GM19025 (cell line): ENCODE measurements around the gene SLC25A20.

ENCODE experiments used
- ATAC-seq: cut with Tn5 transposase; IDR thresholded peaks from one replicate; pipeline ENCODE4 v1.9.1; 2021; ENCODE audit warnings: mild to moderate bottlenecking, low read depth, moderate library complexity; ENCODE audit not compliant: unreplicated experiment

Gene SLC25A20

DNA sequence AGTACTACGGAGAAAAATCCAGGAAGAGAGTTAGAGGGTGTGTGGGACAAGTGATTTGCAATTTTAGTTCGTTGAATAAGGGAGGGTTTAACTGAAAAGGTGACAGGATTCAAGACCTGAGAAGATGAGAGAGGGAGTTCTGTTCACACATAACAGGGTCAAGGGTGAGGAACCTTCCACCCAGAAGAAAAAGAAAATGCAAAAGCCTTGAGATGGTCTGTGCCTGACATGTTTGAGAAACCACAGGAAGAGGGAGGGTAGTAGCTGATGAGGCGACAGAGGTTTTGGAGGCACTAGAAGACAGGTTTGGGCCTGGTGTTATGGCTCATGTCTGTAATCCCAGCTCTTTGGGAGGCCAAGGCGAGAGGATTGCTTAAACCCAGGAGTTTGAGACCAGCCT is 591 bp upstream of the SLC25A20 start:
- no peak for ATAC-seq

DNA sequence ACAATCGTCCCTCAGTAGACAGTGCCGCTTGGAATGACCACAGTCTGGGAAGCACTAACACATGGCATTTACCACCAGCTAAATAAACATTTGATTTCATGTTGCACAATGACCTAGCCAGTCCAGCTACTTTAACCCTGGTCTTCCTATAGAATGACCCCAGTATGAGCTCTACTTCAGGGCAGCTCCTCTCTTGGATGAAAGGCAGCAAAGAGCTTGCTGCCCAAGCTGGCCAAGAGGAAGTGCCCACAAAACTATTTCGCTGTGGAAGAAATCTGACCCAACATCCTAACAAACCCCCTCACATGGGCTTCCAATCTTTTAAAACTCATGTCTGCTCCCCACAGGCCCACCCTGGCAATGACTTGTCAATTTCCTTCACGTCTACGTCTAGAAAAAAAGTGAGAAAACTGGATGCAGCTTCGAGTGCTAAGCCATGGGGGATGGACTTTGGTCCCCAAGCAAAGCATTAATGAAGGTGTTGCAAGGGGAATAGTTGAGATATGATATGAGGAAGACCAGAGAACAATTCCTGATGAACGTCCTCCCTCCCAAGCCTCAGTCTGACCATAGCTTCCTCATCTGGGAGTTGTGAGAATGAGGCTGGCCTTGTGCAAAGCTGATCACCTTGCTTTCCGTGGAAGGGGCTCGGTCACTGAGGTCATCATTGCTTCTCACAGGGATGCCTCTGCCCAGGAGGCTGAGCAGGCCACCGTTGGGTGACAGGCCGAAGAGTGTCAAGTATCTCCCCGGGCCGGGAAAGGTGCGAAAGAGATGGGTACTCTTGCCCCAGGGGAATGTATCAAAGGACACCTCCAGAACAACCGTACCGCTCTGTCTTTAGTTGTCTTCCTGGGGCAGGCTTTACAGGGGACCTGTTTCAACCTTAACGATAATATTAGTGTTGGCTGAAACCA is 964 bp downstream of the SLC25A20 start:
- no peak for ATAC-seq

DNA sequence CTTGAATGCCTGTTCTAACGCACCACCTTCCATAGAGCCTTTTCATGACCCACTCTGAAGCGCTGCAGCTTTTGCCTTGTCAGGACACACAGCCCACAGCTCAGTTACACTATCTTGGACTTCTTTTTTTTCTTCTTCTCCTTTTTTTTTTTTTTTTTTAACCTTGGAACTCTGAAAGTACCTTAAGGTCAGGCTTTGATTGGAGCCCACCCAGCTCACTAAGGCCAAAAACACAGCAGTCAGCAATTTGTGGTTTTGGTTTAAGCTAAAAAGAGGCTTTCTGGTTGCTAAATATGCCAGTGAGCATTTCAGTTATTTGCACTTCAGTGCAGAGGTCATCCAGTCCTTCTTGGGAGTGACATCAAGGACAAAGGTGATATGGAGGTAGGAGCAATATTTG is 1.7 kb downstream of the SLC25A20 start:
- no peak for ATAC-seq

DNA sequence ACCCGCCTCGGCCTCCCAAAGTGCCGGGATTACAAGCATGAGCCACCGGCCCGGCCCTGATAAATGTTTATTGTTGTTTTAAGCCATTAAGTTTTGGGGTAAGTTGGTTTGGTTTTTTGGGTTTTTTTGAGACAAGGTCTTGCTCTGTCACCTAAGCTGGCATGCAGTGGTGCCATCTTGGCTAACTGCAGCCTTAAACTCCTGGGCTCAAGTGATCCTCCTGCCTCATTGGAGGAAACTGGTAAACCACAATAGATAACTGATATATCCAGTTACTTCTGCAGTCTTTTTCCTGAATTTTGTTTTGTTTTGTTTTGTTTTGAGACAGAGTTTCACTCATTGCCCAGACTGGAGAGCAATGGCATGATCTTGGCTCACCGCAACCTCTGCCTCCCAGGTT is 4.2 kb downstream of the SLC25A20 start:
- no peak for ATAC-seq

DNA sequence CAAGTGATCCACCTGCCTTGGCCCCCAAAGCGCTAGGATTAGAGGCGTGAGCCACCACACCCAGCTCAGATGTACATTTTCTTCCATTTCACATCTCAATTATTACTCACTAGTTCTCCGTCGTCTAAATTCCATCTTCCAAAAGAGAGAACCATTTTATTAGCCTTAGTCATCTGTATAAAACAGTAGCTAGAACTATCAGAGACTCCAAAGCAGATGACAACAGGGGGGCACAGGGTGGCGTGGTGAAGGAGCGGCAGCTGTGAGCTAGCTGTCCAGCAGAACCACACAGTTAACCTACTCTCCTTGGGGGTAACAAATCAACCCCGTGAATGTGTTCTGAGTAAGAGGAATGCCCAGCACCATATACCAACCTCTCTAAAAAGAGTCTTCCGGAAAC is 7.1 kb downstream of the SLC25A20 start:
- no peak for ATAC-seq

DNA sequence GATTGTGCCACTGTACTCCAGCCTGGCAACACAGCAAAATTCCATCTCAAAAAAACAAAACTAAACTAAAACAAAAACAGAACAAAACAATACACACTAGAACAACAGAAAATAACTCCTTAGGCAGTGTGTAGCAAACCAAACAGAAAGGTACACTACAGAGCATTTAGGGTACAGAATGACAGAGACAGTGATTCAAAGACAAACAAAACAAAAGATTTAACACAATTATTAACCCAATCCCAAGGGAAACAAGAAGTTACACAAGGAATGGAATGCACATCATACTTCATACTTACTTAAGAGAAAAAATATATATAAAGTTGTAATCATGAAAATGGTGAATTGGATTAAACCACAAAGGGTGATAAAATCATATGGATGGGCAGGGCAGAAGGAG is 12.9 kb downstream of the SLC25A20 start:
- no peak for ATAC-seq

DNA sequence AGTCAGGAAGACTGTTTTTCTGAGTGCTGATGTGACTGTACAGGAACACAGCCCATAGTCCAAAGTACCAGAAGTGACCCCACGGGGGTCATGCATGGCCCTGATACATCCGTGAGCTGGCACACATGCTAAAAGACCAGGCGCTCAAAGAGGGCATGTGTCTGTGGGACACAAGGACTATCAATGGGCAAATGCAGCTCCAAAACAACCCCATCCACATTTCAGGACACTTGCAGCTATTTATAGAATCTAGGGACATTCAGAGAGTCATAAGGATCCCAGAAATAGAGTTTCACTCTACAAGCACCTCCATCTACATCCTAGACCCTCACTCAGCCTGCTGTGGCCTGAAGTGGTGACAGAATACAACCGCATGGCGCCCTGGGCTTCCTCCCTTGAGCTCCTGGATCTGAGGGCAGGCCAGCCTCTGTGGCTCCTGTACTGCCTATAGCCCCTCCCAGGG is 17.0 kb downstream of the SLC25A20 start:
- ATAC-seq, result no peak

DNA sequence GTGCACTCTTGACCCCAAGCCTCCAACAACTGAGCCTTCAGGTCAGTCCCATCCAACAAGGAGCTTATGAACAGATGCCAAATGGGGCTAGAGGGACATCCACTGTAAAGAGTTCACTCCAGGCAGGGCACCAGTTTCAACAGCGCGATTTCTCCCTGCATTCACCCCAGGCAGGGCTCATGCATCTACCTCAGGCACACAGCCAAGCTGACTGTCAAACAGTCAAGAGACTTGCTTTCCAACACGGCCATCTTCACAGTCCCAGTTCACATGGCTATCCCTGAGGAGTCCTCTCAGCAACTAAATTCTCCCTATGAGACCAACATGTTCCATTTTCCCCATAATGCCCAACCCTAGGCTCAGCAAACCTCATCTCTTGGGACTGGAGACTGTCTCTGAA is 17.7 kb downstream of the SLC25A20 start:
- no peak for ATAC-seq

DNA sequence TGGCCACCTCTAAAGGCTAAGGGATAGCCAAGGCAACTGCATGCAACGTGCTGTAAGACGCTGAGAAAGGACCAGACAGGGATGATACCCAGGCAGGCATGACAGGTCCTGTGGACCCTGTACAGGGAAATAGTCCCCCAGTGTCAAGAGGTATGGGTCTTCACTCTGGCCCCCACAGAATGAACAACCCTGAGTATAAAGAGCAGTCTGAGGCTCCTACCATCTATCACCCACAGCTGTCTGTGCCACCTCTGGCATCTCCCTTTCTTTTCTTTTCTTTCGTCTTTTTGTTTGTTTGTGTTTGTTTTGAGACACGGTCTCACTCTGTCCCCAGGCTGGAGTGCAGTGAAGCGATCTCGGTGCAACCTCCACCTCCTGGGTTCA is 18.7 kb downstream of the SLC25A20 start:
- ATAC-seq, result no peak

DNA sequence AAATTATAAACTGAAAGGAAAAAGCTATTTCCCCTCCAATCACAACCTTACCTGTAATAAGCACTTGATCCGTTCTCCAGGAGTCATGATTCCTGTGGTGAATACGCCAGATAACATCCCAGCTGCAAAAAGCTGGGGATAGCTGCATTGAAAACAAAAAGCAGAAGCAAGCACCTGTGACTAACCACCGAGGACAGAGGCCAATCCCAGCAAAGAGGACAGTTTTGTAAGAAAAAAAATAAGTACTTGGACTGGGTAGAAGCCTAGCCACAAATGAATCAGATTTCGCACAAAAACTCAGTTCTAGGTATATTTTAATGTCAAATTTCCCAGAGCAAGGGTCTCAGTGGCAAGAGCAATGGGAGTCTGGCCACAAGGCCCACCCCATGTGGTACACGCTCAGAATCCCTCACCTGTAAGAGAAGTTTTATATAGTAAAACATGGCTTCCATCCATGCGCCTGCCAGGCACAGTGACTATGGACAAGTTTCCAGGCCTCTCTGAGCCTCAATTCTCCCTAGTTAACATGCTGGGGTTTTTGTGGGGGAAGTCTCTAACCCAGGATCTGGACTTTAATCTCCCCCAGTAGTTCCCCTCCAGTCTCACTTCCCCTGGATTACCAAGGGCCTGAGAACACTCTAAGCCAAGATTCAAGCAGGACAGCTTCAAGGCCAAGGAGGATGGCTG is 19.2 kb downstream of the SLC25A20 start:
- ATAC-seq, result no peak

DNA sequence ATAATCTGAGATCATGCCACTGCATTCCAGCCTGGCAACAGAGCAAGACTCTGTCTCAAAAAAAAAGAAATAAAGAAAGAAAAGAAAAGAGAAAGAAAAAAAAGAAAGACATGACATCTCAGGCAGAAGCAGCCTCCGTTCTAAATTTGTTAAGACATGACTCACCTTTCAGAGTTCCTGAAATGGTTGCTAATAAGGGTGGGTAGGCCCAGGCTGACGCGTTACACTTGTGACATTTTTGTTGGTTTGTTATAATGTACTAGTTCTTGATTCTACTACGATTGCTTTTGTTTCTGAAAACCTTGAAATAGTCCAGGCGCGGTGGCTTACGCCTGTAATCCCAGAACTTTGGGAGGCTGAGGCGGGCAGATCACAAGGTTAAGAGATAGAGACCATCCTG is 21.0 kb downstream of the SLC25A20 start:
- ATAC-seq, result no peak

DNA sequence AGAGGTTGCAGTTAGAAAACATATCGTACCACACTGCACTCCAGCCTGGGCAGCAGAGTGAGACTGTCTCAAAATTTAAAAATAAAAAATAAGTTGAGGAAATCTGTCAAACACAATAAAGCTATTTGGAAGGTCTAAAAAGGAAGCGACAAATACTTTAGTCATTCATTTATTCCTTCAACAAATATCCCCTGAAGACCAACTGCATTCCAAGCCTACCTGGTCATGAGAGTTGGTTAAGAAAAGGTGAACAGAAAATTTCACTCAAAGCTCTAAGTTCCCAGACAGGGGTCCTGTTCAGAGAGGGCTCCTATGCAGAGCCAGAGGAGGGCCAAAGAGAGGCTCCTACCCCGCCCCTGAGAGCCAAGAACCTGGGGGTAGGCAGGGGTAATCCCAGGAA is 35.6 kb downstream of the SLC25A20 start:
- ATAC-seq, result no peak

DNA sequence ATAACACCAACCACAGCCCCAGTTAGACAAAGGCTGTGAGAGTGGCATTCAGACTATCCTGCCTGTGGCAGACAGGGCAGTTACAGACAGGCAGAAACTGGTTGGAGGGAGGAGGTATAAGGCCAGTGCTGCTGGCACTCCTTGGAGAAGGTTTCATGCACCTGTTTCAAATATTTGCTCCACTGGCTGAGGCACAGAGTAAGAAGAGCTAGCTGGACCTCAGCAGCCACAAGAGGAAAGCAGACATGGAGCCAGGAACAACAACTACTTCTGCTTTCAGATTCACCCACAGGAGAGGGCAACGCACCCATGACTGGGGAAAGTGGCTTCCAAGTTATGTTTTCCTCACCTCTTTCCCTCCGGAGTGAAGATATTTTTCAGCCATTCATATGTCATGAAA is 39.5 kb downstream of the SLC25A20 start:
- no peak for ATAC-seq

DNA sequence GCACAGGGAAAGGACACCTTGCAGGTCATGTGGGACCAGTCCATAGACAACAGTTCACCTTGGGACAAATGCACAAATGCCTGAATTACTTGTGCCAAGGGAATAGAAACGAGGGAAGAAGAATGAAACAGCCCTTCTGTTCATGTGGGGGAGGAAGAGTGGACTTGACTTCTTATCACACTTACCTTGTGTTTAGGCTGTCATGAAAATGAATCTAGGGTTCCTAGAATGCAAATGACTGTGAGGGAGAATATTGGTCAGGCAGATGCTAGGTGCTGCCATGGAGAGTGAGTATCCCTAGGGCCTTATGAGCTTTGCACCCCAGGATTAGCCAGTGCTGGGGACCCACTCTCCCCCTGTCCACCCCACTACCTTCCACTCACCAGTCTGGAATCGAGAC is 40.0 kb downstream of the SLC25A20 start:
- ATAC-seq, result no peak

DNA sequence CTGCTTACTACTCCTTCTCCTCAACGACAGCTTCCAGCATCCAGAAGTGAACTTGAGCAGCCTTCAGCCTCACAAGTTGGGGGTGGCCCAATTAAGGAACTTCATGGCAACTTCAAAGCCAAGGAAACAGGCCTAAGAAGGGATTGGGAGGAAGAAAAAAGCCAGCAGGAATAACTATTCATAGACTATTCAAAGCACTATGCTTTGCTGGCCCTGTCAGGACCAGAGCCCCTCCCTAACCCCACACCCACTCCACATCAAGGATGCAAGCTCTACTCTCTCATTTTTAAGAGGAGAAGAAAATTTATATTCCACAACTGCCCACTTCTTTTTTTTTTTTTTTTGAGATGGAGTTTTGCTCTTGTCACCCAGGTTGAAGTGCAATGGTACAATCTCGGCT is 41.0 kb downstream of the SLC25A20 start:
- no peak for ATAC-seq

DNA sequence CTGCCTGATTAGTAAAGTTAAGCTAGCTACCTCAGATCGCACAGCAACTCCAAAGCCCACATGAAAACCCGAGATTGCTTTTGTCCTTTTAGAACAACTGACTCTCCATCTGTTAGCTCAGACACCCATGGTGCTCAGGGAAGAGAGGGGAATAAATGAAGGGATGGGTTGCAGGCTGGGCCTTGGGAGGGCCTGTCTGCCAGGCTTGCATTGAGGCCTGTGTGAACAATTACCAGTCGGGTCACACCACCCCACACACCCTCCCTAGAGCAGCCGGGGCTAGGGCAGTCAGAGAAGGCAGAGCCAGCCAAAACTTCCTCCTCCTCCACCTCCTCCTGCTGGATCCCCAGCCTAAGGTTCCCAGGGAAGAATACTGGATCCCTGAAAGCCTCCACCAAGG is 42.2 kb downstream of the SLC25A20 start:
- no peak for ATAC-seq

DNA sequence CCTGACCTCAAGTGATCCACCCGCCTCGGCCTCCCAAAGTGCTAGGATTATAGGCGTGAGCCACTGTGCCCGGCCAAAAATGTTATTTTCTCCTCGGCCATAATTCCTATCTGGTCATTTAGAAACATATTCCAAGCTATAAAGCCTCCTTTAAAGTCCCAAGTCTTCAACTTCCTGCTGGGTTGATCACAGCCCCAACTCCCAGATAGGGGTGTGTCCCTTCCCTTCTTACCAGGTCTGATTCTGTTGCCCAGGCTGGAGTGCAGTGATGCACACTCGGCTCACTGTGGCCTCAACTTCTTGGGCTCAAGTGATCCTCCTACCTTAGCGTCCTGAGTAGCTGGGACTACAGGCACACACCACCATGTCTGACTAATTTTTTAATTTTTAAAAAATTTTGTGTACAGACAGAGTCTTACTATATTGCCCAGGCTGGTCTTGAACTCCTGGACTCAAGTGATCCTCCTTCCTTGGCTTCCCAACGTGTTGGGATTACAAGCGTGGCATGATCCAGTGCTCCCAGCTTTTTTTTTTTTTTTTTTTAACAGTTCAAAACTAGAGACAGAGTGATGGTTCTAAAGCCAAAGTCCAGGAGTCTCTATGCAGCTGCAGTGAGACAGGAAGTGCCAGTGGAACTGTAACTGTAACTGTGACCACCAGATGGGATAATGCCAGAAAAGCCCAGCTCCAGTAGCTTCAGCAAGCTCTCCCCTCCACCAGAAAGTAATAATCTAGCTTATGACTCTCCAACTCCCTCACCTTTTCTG is 42.8 kb downstream of the SLC25A20 start:
- no peak for ATAC-seq

DNA sequence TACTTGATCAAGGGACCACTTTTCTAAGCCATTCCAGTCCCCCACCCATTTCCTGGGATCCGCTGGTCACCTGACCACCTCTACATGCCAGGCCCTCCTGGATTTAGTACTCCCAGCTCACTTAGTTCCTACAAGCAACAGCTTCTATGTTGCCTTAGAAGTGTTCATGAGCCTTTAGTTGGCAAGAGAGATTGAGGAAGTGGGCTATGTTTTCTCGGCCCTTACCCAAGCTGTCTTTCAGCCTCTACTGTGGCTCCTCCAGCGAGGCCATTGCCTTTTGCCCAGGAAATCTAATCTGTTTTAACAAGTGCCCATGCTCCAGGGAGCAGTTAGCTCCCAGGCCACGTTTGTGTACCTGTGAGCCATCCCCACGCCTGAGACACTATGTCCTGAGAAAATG is 46.5 kb downstream of the SLC25A20 start:
- no peak for ATAC-seq

DNA sequence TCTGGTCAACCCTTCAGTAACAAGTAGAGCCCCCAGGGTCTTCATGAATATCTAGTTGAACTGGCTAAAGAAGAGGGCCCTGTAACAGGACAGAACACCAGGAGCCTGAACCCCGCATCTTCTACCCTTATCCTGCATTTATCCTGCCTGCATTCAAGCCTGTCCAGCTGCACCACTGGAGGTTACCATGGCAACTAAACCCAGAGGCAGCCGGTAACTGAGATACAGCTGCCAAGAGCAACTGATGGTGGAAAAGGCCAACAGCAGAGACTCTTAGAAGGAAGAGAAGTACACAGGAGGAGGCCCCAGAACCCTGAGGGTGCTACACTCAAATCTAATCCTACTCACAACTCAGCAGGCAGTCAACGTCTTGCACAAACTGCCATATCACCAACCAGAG is 47.3 kb downstream of the SLC25A20 start:
- no peak for ATAC-seq

DNA sequence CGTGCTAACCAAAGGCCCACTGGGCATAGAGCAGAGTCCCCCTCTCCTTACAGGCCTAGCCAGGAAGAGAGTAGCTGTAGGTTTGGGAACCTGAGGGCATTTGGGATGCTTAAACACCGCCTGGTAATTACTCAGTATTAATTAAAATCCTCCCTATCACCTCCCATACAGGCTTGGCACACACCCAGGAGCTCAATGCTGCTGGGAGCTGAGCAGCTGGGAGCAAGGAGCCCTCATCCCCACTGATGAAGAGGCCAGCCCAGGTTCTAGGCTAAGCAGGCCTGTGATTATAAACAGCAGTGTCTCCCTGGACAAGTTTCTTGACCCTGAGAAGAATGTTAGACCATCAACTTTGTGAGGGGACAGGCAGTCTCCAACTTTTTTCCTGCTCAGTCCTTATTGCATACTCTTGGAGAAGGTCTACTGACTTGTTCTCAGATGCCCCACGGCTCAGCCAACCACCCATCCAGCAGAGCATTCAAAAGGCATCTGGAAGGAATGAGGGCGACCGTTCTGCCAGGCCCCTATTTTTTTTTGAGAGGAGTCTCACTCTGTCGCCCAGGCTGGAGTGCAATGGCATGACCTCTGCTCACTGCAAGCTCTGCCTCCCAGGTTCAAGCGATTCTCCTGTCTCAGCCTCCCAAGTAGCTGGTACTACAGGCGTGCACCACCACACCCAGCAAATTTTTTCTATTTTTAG is 49.7 kb downstream of the SLC25A20 start:
- no peak for ATAC-seq
